HEK293 (cell line): Measurements from ENCODE around the gene SHC3.

ENCODE experiments used
- ZNF394 ChIP-seq: fragments of 450-650 bp; formaldehyde crosslinking; IDR thresholded peaks from 2 replicates; pipeline ENCODE4 v1.5.1; 2016; ENCODE audit warnings: missing biosample characterization, missing genetic modification characterization, mild to moderate bottlenecking, moderate library complexity, borderline replicate concordance
- TF ChIP-seq, protein P1 (sequence below): fragments of 450-650 bp; formaldehyde crosslinking; IDR thresholded peaks from 2 replicates; pipeline ENCODE4 v1.5.1; 2016; ENCODE audit warnings: missing biosample characterization, missing genetic modification characterization

DNA sequence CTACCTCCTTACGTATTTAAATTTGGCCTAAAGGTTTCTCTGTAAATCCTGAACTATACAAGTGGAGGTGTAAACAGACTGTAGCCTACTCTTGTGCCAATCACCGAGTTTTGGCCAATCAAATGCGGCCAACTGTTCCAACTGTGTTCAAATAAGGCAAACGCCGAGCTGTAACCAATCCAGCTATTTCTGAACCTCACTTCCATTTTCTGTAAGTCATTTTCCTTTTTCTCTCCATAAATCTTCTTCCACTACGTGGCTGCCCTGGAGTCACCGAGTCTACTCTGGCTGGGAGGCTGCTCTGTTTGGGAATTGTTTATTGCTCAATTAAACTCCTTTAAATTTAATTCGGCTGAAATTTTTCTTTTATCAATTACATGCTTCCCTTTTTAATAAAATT is 129.0 kb downstream of the SHC3 start:
- TF ChIP-seq ZNF394 = no peak
- TF ChIP-seq, protein P1, sequence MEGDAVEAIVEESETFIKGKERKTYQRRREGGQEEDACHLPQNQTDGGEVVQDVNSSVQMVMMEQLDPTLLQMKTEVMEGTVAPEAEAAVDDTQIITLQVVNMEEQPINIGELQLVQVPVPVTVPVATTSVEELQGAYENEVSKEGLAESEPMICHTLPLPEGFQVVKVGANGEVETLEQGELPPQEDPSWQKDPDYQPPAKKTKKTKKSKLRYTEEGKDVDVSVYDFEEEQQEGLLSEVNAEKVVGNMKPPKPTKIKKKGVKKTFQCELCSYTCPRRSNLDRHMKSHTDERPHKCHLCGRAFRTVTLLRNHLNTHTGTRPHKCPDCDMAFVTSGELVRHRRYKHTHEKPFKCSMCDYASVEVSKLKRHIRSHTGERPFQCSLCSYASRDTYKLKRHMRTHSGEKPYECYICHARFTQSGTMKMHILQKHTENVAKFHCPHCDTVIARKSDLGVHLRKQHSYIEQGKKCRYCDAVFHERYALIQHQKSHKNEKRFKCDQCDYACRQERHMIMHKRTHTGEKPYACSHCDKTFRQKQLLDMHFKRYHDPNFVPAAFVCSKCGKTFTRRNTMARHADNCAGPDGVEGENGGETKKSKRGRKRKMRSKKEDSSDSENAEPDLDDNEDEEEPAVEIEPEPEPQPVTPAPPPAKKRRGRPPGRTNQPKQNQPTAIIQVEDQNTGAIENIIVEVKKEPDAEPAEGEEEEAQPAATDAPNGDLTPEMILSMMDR (tag by site-specific recombination) = no peak
